ENCODE measurements around the gene SLC9A8.

Gene SLC9A8

DNA sequence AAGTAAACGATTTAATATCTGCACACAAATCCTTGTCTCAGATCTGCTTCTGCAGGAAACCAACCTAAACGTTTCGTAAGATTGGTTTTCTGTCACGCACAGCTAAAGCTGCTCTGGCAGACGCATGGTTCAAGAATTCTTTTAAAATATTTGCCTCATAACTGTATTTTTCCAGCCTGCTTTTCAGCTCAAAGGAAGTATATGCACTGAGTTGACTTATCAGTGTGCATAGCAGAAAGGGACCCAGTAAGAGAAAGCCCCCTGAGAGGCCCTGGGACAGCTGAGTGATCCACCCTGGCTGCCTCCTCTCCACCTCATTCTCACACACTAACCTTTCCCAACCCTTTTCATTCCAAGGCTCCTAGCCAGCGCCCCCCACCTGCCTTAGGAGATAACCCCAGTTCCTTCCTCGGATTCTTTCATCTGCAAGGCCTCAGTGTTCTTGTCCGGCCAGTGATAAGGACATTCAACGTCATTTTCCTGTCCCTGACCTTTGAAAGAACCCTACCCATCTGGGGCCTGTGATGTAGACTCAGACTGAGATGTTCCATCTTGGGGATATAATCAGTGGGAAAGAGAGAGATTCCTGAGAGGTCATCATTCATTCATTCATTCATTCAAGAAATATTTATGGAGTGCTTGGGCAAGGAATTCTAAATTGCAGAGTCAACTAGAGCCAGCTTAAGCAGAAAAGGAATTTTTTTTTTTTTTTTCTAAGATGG lies 22.4 kb upstream of the SLC9A8 start:
- no peak overlapping the region for H3K4me3 ChIP-seq (ENCODE audit: low read length)
- DNase-seq (ENCODE audit: low read depth) = peak; percentile 88

DNA sequence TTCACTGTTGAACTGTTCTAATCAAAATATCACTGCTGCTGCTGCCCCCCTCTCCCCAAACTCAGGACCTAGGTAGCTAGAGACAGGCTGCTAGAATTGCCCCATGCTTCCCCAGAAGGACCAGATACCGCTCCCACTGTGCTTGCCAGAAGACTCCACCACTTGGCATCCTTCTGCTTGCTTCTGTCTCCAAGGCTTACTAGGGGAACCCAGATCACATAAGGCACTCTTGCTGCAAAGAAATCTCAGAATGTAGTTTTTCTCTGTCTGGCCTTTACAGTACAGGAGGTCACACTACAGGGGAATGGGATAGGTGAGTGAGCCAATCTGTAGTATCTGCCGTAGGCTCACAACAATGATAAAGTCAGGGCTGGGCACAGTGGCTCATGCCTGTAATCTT lies 21.5 kb upstream of the SLC9A8 start:
- no peak overlapping the region for H3K4me3 ChIP-seq (ENCODE audit: low read length)
- TF ChIP-seq, protein P1, sequence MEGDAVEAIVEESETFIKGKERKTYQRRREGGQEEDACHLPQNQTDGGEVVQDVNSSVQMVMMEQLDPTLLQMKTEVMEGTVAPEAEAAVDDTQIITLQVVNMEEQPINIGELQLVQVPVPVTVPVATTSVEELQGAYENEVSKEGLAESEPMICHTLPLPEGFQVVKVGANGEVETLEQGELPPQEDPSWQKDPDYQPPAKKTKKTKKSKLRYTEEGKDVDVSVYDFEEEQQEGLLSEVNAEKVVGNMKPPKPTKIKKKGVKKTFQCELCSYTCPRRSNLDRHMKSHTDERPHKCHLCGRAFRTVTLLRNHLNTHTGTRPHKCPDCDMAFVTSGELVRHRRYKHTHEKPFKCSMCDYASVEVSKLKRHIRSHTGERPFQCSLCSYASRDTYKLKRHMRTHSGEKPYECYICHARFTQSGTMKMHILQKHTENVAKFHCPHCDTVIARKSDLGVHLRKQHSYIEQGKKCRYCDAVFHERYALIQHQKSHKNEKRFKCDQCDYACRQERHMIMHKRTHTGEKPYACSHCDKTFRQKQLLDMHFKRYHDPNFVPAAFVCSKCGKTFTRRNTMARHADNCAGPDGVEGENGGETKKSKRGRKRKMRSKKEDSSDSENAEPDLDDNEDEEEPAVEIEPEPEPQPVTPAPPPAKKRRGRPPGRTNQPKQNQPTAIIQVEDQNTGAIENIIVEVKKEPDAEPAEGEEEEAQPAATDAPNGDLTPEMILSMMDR (conservative IDR thresholded peaks at IDR 0.05; ENCODE audit: low read length) = no peak
- DNase-seq (ENCODE audit: low read depth) = no peak

More for the DNA sequence above, 22.4 kb upstream of the SLC9A8 start:
- TF ChIP-seq, protein P1 (conservative IDR thresholded peaks at IDR 0.05; ENCODE audit: low read length) = no peak

DNA sequence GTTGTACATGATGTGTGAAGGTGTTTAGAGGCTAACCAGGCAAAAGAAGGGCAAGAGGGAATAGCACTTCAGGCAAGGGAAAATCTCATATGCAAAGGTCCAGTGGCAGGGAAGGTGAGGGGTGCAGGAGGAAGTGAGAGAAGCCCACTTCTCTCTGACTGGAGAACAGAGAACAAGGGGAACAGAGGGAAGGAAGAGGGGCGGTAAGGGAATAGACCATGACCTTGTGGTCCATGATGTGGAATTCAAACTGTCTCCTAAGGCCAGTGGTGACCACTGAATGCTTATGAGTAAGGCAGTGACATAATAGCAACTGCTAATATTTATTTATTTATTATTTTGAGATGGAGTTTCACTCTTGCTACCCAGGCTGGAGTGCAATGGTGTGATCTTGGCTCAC lies 20.6 kb upstream of the SLC9A8 start:
- no peak overlapping the region for H3K4me3 ChIP-seq (ENCODE audit: low read length)
- TF ChIP-seq, protein P1 (conservative IDR thresholded peaks at IDR 0.05; ENCODE audit: low read length) = no peak
- no peak for DNase-seq (ENCODE audit: low read depth)

DNA sequence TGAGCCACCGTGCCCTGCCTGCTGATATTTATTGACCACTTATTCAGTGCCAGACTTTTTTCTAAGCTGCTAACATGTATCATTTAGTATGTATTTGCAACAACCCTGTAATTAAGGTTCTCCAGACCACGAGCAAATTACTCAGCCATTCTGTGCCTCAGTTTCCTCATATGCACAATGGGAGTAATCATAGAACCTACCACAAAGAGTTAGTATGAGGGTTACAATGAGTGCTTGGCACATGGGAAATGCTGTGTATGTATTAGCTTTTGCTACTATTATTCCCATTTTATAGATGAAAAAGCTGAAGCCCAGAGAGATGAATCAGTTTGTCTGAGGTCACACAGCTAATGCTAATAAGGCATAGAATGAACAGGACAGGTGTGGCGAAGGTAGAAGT lies 20.0 kb upstream of the SLC9A8 start:
- TF ChIP-seq, protein P1 (conservative IDR thresholded peaks at IDR 0.05; ENCODE audit: low read length) = no peak
- no peak for DNase-seq (ENCODE audit: low read depth)
- H3K4me3 ChIP-seq (ENCODE audit: low read length) = no peak overlapping the region

GRCh38 chr20:49794336-49795134 lies 18.1 kb upstream of the SLC9A8 start:
- peak; percentile 54 for DNase-seq (ENCODE audit: low read depth)
- TF ChIP-seq, protein P1 (conservative IDR thresholded peaks at IDR 0.05; ENCODE audit: low read length) = no peak
- no peak overlapping the region for H3K4me3 ChIP-seq (ENCODE audit: low read length)

GRCh38 chr20:49795135-49795424 lies 17.5 kb upstream of the SLC9A8 start:
- TF ChIP-seq, protein P1 (conservative IDR thresholded peaks at IDR 0.05; ENCODE audit: low read length) = no peak
- no peak overlapping the region for H3K4me3 ChIP-seq (ENCODE audit: low read length)
- no peak for DNase-seq (ENCODE audit: low read depth)

Measured in AG10803 (cell line).